Activated T-cell treated with anti-CD3 and anti-CD28 coated beads, Interleukin-2, amount 50 U/mL, for 24 hours (primary cell): Measurements from ENCODE around the gene BARX1.

Experiments used
- DNase-seq: peaks from one replicate; pipeline ENCODE4 v3.0.0-alpha.2; 2020
- H3K27ac Mint-ChIP-seq: 2 replicates; pipeline ENCODE4 v1.8.0; 2020; ENCODE audit warnings: mild to moderate bottlenecking, mixed read lengths
- H3K27me3 Mint-ChIP-seq: 2 replicates; pipeline ENCODE4 v1.8.0; 2020; ENCODE audit warnings: mixed read lengths
- H3K36me3 Mint-ChIP-seq: 2 replicates; pipeline ENCODE4 v1.8.0; 2020; ENCODE audit warnings: low read depth, mixed read lengths
- H3K4me1 Mint-ChIP-seq: 2 replicates; pipeline ENCODE4 v1.8.0; 2020; ENCODE audit warnings: low read depth, mixed read lengths
- H3K4me3 Mint-ChIP-seq: 2 replicates; pipeline ENCODE4 v1.8.0; 2020; ENCODE audit warnings: mild to moderate bottlenecking, moderate library complexity, mixed read lengths
- H3K9me3 Mint-ChIP-seq: 2 replicates; pipeline ENCODE4 v1.8.0; 2020; ENCODE audit warnings: mixed read lengths

BARX1 gene, protein sequence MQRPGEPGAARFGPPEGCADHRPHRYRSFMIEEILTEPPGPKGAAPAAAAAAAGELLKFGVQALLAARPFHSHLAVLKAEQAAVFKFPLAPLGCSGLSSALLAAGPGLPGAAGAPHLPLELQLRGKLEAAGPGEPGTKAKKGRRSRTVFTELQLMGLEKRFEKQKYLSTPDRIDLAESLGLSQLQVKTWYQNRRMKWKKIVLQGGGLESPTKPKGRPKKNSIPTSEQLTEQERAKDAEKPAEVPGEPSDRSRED

DNA sequence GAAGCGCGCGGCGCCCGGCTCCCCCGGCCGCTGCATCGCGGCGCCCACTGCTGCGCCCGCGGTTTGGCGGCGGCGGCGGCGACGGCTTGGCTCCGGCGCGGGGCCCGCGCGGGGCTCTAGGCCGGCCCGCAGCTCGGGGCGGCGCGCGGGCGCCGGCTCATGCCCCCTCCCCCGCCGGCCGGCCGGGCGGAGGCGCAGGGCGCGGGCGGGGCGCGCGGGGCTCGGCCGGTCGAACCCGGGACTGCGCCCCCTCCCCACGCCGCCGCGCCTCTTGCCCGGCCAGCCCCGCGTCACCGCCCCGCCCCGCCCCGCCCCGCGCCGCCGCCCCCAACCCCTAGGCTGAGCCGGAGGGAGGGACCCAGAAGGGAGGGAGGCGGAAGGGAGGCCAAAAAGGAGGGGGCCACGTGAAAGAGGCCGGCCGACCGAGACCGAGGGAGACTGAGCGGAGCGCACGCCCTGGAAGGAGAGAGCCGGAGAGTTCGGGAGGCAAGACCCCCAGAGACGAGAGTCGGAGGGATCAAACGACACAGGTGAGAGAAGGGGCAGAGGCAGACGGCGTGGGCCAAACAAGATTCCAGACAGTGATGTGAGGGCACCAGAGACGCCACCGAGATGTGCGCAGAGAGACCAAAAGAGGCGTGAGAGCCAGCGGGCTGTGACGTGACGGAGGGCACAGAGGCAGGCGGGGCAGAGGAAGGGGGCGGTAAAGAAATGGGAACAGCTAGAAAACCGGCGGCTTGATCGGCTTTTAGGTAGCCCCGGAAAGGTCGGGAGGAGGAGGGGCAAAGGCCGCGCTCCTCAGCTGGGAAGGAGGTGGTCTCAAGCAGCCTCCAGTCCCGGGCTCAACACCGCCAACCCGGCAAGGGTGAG, at the start of gene BARX1:
BARX1 (minus strand) TSS at position 245 of the 870 bp plus-strand sequence; CDS start at position 36, 209 bp downstream.
- Mint-ChIP-seq H3K9me3 (no peaks in the 10 kb centered on the region), H3K27ac (peak within 1 kb of the TSS; percentile 31), H3K27me3 (peaks cover 83% of the 10 kb centered on the region), H3K4me1 (peaks cover 55% of the 10 kb centered on the region), H3K36me3 (no peaks in the 10 kb centered on the region), H3K4me3 (peak within 1 kb of the TSS; percentile 62)
- DNase-seq = no peak

DNA sequence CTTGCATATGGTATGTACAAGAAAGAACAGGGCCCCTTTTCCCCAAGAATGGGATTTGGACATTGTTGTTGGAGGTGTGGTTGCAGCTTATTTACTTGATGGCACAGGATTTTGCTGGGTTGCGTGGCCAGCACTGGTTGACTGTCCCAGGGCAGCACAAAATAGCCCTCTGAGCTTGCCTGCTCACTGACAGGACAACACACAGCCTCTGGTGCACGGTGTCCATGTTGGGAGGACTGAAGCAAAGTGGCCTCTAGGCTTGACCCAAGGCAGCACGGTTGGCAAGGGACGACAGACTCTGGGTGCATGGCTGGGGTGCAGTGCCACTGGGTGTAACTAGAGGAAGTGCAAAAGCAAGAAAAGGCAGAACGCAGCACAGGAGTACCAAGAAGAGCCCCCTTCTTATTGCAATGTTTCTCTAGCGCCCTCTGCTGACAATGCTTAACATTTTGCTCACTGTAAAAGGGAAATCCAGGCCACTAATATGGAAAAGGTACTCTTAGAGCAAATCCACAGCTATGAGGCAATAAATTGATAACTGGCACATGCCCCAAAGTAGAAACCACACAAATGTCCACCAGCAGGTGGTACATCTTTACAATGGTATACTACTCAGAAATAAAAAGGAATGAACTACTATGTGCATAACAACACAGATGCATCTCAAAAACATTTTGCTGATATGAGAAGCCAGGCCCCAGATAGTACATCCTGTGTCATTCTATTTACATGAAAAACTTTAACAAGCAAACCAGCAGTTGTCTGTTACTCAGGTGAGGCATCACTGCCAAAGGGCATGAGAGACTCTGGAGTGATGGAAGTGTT, 47.4 kb upstream of the BARX1 start:
- DNase-seq = no peak
- no peak overlapping the region for H3K4me3 Mint-ChIP-seq
- no peak overlapping the region for H3K27ac Mint-ChIP-seq
- no peaks in the 10 kb centered on the region for H3K9me3 Mint-ChIP-seq
- no peaks in the 10 kb centered on the region for H3K36me3 Mint-ChIP-seq
- H3K4me1 Mint-ChIP-seq = no peaks in the 10 kb centered on the region
- H3K27me3 Mint-ChIP-seq = peaks cover 13% of the 10 kb centered on the region

DNA sequence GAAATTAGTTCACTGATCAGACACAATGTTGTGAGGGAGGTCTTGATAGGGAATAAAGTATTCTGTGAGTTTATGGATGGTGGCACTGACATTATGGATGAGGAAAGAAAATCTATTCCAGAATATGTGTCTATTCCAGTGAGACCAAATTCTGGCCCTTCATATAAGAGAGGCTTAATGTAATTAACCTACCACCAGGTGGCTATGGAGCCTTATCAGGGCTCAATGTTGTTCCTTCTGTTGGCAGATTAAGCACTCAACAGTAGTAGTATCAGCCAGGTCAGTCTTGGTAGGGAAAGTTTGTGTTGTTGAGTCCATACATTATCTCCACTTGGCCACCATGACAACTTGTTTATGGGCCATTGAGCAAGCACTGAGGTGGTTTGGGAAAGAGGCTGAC, 41.7 kb upstream of the BARX1 start:
- no peak for DNase-seq
- Mint-ChIP-seq H3K36me3 (no peaks in the 10 kb centered on the region), H3K4me1 (no peaks in the 10 kb centered on the region), H3K27ac (no peak overlapping the region), H3K27me3 (peaks cover 17% of the 10 kb centered on the region), H3K4me3 (no peak overlapping the region), H3K9me3 (no peaks in the 10 kb centered on the region)

DNA sequence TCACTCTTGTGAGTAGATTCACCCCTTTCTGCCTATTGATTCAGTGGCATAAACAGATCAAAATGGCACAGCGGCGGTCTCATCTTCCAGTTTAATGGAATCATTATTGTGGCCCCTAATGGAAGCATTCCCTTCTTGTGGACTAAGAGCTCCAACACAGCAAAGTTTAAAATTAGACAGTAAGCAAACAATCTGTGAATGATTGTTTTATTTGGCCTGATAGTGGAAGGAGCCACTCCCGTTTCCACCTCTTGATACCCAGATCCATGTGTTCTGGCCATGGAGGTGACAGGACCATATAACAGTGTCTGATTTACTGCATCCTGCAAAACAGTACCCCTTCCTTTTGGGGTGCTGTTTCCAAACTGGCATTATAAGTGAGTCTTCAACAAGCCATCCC, 41.2 kb upstream of the BARX1 start:
- H3K36me3 Mint-ChIP-seq = no peaks in the 10 kb centered on the region
- no peak for DNase-seq
- H3K27ac Mint-ChIP-seq = no peak overlapping the region
- H3K9me3 Mint-ChIP-seq = no peaks in the 10 kb centered on the region
- no peaks in the 10 kb centered on the region for H3K4me1 Mint-ChIP-seq
- H3K27me3 Mint-ChIP-seq = peaks cover 18% of the 10 kb centered on the region
- H3K4me3 Mint-ChIP-seq = no peak overlapping the region

DNA sequence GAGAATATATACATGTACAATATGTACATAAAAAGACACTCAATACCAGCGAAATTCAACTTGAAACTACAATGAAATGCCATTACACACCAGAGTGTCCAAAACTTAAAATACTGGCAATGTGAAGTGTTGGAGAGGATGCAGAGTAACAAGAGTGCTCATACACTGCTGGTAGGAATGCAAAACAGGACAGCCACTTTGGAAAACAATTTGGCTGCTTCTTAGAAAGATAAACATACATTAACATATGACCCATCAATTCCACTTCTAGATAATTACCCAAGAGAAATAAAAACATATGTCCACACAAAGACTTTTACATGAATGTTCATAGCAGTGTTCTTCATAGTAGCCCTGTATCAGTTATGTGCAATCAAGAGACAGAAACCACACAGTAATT, 39.4 kb upstream of the BARX1 start:
- H3K36me3 Mint-ChIP-seq = no peaks in the 10 kb centered on the region
- H3K9me3 Mint-ChIP-seq = peaks cover 12% of the 10 kb centered on the region
- H3K4me3 Mint-ChIP-seq = no peak overlapping the region
- DNase-seq = no peak
- no peak overlapping the region for H3K27ac Mint-ChIP-seq
- H3K4me1 Mint-ChIP-seq = no peaks in the 10 kb centered on the region
- H3K27me3 Mint-ChIP-seq = peaks cover 22% of the 10 kb centered on the region

DNA sequence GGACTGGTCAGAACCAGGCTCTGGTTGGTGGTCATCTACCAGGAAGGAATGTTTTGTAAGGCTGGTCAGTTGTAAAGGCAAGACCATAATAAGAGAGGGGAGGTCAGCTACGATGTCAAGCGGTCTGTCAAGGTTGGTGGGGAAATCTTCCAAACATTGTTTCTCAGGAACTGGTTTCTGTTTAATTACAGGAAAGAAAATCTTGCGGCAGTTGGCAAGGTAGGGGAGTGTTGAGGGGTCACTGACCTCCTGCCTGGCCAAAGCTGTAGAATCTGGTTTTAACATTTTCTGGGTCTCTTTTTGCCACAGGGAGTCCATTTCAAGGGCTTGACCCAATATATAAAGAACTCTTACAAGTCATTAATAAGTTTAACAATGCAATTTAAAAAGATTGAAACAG, 39.0 kb upstream of the BARX1 start:
- Mint-ChIP-seq H3K36me3 (no peaks in the 10 kb centered on the region), H3K4me3 (no peak overlapping the region), H3K9me3 (peaks cover 14% of the 10 kb centered on the region), H3K4me1 (no peaks in the 10 kb centered on the region), H3K27me3 (peaks cover 22% of the 10 kb centered on the region), H3K27ac (no peak overlapping the region)
- DNase-seq = no peak

DNA sequence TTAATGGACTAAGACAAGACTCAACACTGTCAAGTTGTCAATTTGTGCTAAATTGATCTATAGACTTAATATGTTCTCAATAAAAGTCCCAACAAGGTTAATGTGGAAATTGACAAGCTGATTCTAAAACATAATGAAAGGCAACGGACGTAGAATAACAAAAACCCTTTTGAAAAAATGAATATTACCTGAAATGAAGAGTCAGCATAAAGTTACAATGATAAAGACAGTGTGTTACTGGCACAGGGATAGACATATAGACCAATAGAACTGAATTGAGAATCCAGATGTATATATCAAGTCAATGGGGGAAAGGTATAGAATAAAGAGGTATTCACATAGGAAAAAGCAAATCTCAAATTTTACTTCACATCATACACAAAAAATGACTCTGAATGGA, 37.7 kb upstream of the BARX1 start:
- Mint-ChIP-seq H3K27ac (no peak overlapping the region), H3K4me1 (no peaks in the 10 kb centered on the region), H3K27me3 (peaks cover 27% of the 10 kb centered on the region), H3K9me3 (peaks cover 14% of the 10 kb centered on the region), H3K4me3 (no peak overlapping the region), H3K36me3 (no peaks in the 10 kb centered on the region)
- no peak for DNase-seq

DNA sequence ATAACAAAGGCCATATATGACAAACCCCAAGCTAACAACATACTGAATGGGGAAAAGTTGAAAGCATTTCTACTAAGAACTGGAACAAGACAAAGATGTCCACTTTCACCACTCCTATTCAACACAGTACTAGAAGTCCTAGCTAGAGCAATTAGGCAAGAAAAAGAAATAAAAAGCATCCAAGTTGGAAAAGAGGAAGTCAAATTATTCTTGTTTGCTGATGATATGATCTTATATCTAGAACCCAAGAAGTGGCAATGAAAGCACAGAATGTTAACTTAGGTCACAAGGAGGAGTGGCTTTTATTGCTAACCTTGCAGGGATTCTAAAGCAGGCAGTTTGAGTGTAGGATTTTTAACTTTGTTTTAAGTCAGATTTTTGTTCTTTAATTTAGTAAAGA, 35.3 kb upstream of the BARX1 start:
- peaks cover 30% of the 10 kb centered on the region for H3K9me3 Mint-ChIP-seq
- no peak overlapping the region for H3K4me3 Mint-ChIP-seq
- no peaks in the 10 kb centered on the region for H3K4me1 Mint-ChIP-seq
- no peak for DNase-seq
- H3K27me3 Mint-ChIP-seq = peaks cover 43% of the 10 kb centered on the region
- no peak overlapping the region for H3K27ac Mint-ChIP-seq
- H3K36me3 Mint-ChIP-seq = no peaks in the 10 kb centered on the region

DNA sequence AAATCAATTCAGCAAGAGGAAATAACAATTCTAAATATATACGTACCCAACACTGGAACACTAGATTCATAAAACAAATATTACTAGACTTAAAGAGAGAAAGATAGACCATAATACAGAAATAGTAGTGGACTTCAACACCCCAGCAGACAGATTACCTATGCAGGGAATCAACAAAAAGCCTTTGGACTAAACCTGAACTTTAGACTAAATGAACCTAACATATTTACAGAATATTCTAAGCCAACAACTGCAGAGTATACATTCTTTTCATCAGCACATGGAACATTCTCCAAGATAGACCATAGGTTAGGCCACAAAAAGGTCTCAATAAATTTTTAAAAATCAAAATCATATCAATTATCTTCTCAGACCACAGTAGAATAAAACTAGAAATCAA, 32.9 kb upstream of the BARX1 start:
- Mint-ChIP-seq H3K4me1 (no peaks in the 10 kb centered on the region), H3K4me3 (no peak overlapping the region), H3K9me3 (peaks cover 34% of the 10 kb centered on the region), H3K27ac (no peak overlapping the region), H3K36me3 (no peaks in the 10 kb centered on the region), H3K27me3 (peaks cover 38% of the 10 kb centered on the region)
- no peak for DNase-seq

DNA sequence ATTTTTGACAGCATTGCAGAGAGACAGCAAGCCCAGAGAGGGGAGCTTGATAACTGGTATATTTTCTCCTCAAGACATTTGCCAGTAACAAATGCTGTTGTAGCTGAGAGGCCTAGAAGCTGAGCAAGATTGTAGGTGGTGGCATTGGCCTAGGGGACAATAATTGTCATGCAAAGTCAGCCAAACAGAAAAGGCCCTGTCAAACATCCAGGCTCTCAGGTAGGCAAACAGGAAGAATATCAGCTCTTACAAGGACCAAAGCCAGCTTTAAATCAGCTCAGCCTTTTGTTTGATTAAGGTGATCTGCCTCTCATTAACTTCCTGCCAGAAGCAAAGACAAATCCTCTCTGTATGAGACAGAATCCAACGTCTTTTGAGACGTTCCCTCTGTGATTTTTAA, 29.7 kb upstream of the BARX1 start:
- peaks cover 25% of the 10 kb centered on the region for H3K9me3 Mint-ChIP-seq
- no peak overlapping the region for H3K27ac Mint-ChIP-seq
- no peaks in the 10 kb centered on the region for H3K36me3 Mint-ChIP-seq
- H3K4me3 Mint-ChIP-seq = no peak overlapping the region
- H3K4me1 Mint-ChIP-seq = no peaks in the 10 kb centered on the region
- no peak for DNase-seq
- H3K27me3 Mint-ChIP-seq = peaks cover 50% of the 10 kb centered on the region

DNA sequence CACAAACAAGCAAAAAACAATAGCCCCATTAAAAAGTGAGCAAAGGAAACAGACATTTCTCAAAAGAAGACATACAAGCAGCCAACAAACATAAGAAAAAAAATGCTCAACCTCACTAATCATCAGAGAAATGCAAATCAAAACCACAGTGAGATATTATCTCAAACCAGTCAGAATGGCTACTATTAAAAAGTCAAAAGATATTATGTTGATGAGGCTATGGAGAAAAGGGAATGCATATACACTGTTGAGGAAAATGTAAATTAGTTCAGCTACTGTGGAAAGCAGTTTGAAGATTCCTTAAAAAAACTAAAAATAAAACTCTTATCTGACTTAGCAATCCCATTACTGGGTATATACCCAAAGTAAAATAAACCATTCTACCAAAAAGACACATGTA, 28.7 kb upstream of the BARX1 start:
- Mint-ChIP-seq H3K4me3 (no peak overlapping the region), H3K27me3 (peaks cover 58% of the 10 kb centered on the region), H3K9me3 (peaks cover 20% of the 10 kb centered on the region), H3K4me1 (no peaks in the 10 kb centered on the region), H3K27ac (no peak overlapping the region), H3K36me3 (no peaks in the 10 kb centered on the region)
- DNase-seq = no peak

DNA sequence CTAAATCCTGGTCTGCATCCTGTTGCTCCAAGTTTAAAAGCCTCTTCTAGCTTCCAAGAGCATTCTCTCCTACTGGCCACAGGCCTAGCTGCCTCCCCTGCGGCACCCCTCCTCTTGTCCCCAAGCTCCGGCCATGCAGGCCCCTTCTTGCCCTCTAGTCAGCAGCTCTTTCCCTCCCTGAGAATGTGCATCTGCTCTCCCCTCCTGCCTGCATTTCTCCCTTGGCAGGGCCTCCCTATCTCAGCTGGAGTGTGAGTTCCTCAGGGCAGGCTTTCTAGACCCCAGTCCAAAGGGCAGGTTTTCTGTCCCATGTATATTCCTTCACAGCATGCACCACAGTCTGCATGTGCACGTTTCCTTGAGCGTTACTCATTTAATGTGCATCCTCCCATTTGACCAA, 24.6 kb upstream of the BARX1 start:
- DNase-seq = no peak
- Mint-ChIP-seq H3K4me3 (no peak overlapping the region), H3K27me3 (peaks cover 54% of the 10 kb centered on the region), H3K36me3 (no peaks in the 10 kb centered on the region), H3K9me3 (no peaks in the 10 kb centered on the region), H3K4me1 (no peaks in the 10 kb centered on the region), H3K27ac (no peak overlapping the region)

DNA sequence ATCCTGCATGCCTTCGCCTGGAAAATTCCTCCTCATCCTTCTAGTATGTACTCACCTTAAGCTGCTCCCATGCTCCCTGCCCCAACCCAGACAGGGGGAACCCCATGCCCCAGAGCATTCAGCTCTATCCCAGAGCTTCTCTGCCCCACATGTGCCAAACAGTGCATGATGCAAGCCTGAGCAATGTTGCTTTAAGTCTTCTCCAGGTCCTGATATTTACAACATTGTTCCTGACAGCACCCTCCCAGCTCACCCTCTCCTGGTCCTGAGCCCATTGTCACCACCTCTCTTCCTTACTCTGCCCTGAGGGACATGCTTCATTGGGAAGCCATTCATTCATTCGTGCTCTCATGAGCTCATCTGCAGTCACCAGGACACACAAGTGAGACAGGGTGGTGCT, 23.4 kb upstream of the BARX1 start:
- no peaks in the 10 kb centered on the region for H3K9me3 Mint-ChIP-seq
- H3K4me1 Mint-ChIP-seq = no peaks in the 10 kb centered on the region
- DNase-seq = no peak
- peaks cover 50% of the 10 kb centered on the region for H3K27me3 Mint-ChIP-seq
- no peak overlapping the region for H3K27ac Mint-ChIP-seq
- H3K4me3 Mint-ChIP-seq = no peak overlapping the region
- H3K36me3 Mint-ChIP-seq = no peaks in the 10 kb centered on the region

DNA sequence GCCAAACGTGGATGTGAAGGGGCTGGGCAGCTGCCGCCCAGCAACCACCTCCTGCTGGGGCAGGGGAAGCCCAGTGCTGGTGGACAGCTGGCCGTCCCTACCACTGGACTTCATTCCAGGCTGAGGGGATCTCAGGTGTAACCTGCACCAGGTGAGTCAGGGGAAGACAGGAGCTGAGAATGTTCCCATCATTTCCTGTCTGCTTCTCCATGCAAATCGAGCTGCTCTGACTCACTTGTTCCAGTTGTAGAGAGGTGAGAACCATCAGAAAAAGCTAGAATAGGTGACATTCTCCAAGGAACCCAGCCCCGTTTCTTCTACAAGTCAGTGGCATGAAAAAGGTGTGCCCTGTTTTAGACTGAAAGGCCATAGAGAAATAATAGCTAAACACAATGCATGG, 21.8 kb upstream of the BARX1 start:
- H3K27me3 Mint-ChIP-seq = peaks cover 40% of the 10 kb centered on the region
- H3K4me1 Mint-ChIP-seq = no peaks in the 10 kb centered on the region
- H3K36me3 Mint-ChIP-seq = no peaks in the 10 kb centered on the region
- H3K9me3 Mint-ChIP-seq = peaks cover 8% of the 10 kb centered on the region
- no peak overlapping the region for H3K27ac Mint-ChIP-seq
- no peak overlapping the region for H3K4me3 Mint-ChIP-seq
- DNase-seq = no peak

DNA sequence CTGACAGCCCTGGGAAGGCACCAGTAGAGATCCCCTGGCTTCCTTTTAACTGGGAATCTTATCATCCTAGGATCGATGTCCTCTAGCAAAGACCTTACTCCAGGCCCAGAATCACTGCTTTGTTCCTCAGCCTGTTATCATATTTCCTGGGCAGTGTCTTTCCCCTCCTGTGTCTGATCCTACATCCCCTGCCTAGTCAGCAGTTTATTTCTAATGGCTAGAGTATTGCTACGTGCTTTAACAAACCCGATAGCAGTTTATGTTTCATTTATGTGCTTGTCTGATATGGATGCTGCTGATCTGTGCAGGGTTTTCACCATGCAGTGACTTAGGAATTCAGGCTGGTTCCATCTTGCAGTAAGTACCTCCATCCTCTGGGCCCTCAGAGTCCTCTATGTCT, 20.9 kb upstream of the BARX1 start:
- H3K36me3 Mint-ChIP-seq = no peaks in the 10 kb centered on the region
- no peak for DNase-seq
- H3K27ac Mint-ChIP-seq = no peak overlapping the region
- peaks cover 8% of the 10 kb centered on the region for H3K9me3 Mint-ChIP-seq
- no peaks in the 10 kb centered on the region for H3K4me1 Mint-ChIP-seq
- peaks cover 38% of the 10 kb centered on the region for H3K27me3 Mint-ChIP-seq
- H3K4me3 Mint-ChIP-seq = no peak overlapping the region
